ENCODE data around the gene SPG7. TPM values are rescaled to one million over a fixed set of nuclear protein-coding genes. Genes with fewer than 3 reads are reported as not detected.

Gene SPG7
- polyA plus RNA-seq, 1 donor from 2014 or later = 216 TPM

GRCh38 chr16:89553733-89554132 is 45.5 kb downstream of the SPG7 start:
- Histone ChIP-seq H3K27ac (ENCODE audit: low read length) (no peak overlapping the region), H3K9me3 (ENCODE audit: low read length) (no peaks in the 10 kb centered on the region), H3K9me2 (ENCODE audit: insufficient read depth, low read length) (no peaks in the 10 kb centered on the region), H3K9ac (ENCODE audit: low read length) (no peak overlapping the region), H3K79me2 (replicated peaks; ENCODE audit: insufficient read depth, low read length) (no peaks in the 10 kb centered on the region), H3F3A (ENCODE audit: insufficient read depth, low read length, poor library complexity, severe bottlenecking) (no peaks in the 10 kb centered on the region), H3K36me3 (ENCODE audit: insufficient read depth, low read length) (no peaks in the 10 kb centered on the region), H3K27me3 (ENCODE audit: insufficient read depth, low read depth, low read length) (no peaks in the 10 kb centered on the region), H4K20me1 (ENCODE audit: insufficient read depth) (no peaks in the 10 kb centered on the region), H2AFZ (ENCODE audit: low read depth, low read length) (no peak overlapping the region), H3K4me3 (ENCODE audit: low read length) (no peak overlapping the region), H3K4me2 (ENCODE audit: low read length) (no peak overlapping the region)
- TF ChIP-seq, protein P1, sequence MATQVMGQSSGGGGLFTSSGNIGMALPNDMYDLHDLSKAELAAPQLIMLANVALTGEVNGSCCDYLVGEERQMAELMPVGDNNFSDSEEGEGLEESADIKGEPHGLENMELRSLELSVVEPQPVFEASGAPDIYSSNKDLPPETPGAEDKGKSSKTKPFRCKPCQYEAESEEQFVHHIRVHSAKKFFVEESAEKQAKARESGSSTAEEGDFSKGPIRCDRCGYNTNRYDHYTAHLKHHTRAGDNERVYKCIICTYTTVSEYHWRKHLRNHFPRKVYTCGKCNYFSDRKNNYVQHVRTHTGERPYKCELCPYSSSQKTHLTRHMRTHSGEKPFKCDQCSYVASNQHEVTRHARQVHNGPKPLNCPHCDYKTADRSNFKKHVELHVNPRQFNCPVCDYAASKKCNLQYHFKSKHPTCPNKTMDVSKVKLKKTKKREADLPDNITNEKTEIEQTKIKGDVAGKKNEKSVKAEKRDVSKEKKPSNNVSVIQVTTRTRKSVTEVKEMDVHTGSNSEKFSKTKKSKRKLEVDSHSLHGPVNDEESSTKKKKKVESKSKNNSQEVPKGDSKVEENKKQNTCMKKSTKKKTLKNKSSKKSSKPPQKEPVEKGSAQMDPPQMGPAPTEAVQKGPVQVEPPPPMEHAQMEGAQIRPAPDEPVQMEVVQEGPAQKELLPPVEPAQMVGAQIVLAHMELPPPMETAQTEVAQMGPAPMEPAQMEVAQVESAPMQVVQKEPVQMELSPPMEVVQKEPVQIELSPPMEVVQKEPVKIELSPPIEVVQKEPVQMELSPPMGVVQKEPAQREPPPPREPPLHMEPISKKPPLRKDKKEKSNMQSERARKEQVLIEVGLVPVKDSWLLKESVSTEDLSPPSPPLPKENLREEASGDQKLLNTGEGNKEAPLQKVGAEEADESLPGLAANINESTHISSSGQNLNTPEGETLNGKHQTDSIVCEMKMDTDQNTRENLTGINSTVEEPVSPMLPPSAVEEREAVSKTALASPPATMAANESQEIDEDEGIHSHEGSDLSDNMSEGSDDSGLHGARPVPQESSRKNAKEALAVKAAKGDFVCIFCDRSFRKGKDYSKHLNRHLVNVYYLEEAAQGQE (IDR thresholded peaks at IDR 0.05; ENCODE audit: borderline replicate concordance) = no peak
- TF ChIP-seq EZH2 (IDR thresholded peaks at IDR 0.05; ENCODE audit: borderline replicate concordance, insufficient read depth, low read length, poor library complexity, severe bottlenecking) = no peak
- TF ChIP-seq SMC3 (conservative IDR thresholded peaks at IDR 0.05; ENCODE audit: poor library complexity) = no peak
- no peak for TF ChIP-seq TAF1 (IDR thresholded peaks at IDR 0.05; ENCODE audit: low read depth)
- TF ChIP-seq POLR2AphosphoS5 (IDR thresholded peaks at IDR 0.05) = no peak
- TF ChIP-seq EP300 (conservative IDR thresholded peaks at IDR 0.05; ENCODE audit: poor library complexity, severe bottlenecking) = no peak
- no peak for TF ChIP-seq RAD21 (conservative IDR thresholded peaks at IDR 0.05)
- TF ChIP-seq, protein P2, sequence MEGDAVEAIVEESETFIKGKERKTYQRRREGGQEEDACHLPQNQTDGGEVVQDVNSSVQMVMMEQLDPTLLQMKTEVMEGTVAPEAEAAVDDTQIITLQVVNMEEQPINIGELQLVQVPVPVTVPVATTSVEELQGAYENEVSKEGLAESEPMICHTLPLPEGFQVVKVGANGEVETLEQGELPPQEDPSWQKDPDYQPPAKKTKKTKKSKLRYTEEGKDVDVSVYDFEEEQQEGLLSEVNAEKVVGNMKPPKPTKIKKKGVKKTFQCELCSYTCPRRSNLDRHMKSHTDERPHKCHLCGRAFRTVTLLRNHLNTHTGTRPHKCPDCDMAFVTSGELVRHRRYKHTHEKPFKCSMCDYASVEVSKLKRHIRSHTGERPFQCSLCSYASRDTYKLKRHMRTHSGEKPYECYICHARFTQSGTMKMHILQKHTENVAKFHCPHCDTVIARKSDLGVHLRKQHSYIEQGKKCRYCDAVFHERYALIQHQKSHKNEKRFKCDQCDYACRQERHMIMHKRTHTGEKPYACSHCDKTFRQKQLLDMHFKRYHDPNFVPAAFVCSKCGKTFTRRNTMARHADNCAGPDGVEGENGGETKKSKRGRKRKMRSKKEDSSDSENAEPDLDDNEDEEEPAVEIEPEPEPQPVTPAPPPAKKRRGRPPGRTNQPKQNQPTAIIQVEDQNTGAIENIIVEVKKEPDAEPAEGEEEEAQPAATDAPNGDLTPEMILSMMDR (IDR thresholded peaks at IDR 0.05; ENCODE audit: poor library complexity, severe bottlenecking) = no peak
- TF ChIP-seq MXI1 (conservative IDR thresholded peaks at IDR 0.05; ENCODE audit: poor library complexity, severe bottlenecking) = no peak

DNA sequence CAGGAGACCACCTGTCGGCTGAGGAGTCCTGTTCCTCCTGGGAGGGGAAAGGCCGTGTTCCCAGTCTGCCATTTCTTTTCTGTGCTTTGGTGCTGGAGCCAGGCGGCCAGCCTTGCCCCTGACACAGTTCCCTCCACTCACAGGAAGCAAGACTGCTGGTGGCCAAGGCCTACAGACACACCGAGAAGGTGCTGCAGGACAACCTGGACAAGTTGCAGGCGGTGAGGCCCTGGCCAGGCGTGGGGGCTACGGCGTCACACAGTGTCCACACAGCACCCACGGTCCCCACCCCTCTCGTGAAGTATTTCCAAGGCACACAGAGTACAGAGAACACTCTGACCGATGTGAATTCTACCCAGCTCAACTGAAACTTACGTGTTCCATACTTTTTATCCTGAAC is 46.1 kb downstream of the SPG7 start:
- TF ChIP-seq TAF1 (IDR thresholded peaks at IDR 0.05; ENCODE audit: low read depth) = no peak
- TF ChIP-seq, protein P2 (IDR thresholded peaks at IDR 0.05; ENCODE audit: poor library complexity, severe bottlenecking) = no peak
- no peak for TF ChIP-seq POLR2AphosphoS5 (IDR thresholded peaks at IDR 0.05)
- TF ChIP-seq, protein P1 (IDR thresholded peaks at IDR 0.05; ENCODE audit: borderline replicate concordance) = no peak
- TF ChIP-seq MXI1 (conservative IDR thresholded peaks at IDR 0.05; ENCODE audit: poor library complexity, severe bottlenecking) = no peak
- no peak for TF ChIP-seq RAD21 (conservative IDR thresholded peaks at IDR 0.05)
- no peak for TF ChIP-seq EZH2 (IDR thresholded peaks at IDR 0.05; ENCODE audit: borderline replicate concordance, insufficient read depth, low read length, poor library complexity, severe bottlenecking)
- H3K79me2 ChIP-seq (replicated peaks; ENCODE audit: insufficient read depth, low read length) = no peaks in the 10 kb centered on the region
- no peaks in the 10 kb centered on the region for H3K9me2 ChIP-seq (ENCODE audit: insufficient read depth, low read length)
- no peak overlapping the region for H3K4me2 ChIP-seq (ENCODE audit: low read length)
- H3F3A ChIP-seq (ENCODE audit: insufficient read depth, low read length, poor library complexity, severe bottlenecking) = no peaks in the 10 kb centered on the region
- H3K4me3 ChIP-seq (ENCODE audit: low read length) = no peak overlapping the region
- H3K27ac ChIP-seq (ENCODE audit: low read length) = no peak overlapping the region
- H3K36me3 ChIP-seq (ENCODE audit: insufficient read depth, low read length) = no peaks in the 10 kb centered on the region
- H3K9ac ChIP-seq (ENCODE audit: low read length) = no peak overlapping the region
- no peaks in the 10 kb centered on the region for H4K20me1 ChIP-seq (ENCODE audit: insufficient read depth)
- no peaks in the 10 kb centered on the region for H3K27me3 ChIP-seq (ENCODE audit: insufficient read depth, low read depth, low read length)
- H3K9me3 ChIP-seq (ENCODE audit: low read length) = no peaks in the 10 kb centered on the region
- no peak overlapping the region for H2AFZ ChIP-seq (ENCODE audit: low read depth, low read length)

All from neural cell (in vitro differentiated cells).